ENCODE results near the gene ADAM8.
A peak's percentile ranks its signal among the peaks of the same experiment; 100 is the strongest.
"Not testable (repeated sequence)": the region's sequence is repeated elsewhere in the genome, so short reads cannot be mapped to it uniquely, and the experiment has no call there.

ADAM8 gene

GRCh38 chr10:133230387-133231195, 46.1 kb downstream of the ADAM8 start:
- ATAC-seq = no peak
- peak; percentile 24 for DNase-seq

- DNase-seq = no peak
- no peak for ATAC-seq
These were observed 46.7 kb downstream of the ADAM8 start, which contains the start of gene UTF1 for GRCh38 chr10:133230044-133230361. Gene UTF1, plus strand, starts transcription at chr10:133230217. Its CDS starts 72 bp downstream, at chr10:133230289.

- ATAC-seq (no peak), DNase-seq (no peak)
These were observed 47.2 kb downstream of the ADAM8 start for GRCh38 chr10:133229265-133230043.

DNA sequence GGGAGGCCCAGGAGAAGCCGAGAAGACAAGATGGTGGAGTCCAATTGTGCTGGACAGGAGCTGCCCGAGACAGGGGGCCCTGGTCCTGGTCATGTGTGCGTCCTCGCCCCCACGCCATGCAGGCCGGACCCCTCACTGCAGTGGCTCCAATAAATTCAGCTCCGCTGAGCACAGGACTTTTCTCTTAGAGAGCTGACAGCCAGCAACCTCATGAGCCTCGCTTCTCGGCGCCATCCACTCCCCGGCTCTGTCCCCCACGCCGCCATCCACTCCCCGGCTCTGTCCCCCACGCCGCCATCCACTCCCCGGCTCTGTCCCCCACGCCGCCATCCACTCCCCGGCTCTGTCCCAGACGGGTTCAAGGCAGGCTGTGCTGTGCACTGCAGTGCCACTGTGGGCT, 49.4 kb downstream of the ADAM8 start:
- no peak for ATAC-seq
- DNase-seq = no peak

GRCh38 chr10:133226251-133226808, 50.3 kb downstream of the ADAM8 start:
- DNase-seq (no peak), ATAC-seq (peak; percentile 51)

- DNase-seq = peak; percentile 32
- peak; percentile 61 for ATAC-seq
These were observed 50.9 kb downstream of the ADAM8 start for GRCh38 chr10:133225707-133226191.

DNA sequence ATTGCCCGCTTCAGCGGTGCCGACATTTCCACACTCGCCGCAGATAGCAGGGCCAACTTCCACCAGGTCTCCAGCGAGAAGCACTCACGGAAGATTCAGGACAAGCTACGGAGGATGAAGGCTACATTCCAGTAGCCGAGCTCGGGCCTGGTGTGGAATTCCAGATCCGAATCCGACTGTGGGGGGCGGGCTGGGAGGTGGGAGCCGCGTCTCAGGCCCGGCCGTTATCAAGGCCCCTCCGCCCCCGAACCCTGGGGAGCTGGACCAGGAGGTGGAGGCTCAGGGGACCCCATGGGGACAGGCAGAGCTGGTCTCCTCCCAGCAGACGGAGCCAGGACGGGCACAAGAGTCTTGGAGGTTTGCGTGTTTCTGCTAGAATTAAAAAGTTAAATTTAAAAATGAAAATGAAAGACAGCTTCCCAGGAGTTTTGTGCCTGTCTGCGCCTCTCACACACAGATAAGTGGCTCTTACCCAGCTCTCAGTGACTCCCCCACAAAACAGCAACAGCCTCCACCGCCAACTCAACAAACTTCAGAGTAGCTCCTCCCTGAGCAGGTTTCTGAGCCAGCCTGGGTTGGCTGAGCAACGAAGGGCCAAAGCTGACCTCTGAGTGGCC, 51.8 kb downstream of the ADAM8 start:
- no peak for ATAC-seq
- DNase-seq = no peak

- ATAC-seq (no peak), DNase-seq (no peak)
These were observed 52.6 kb downstream of the ADAM8 start for GRCh38 chr10:133224076-133224475.

DNA sequence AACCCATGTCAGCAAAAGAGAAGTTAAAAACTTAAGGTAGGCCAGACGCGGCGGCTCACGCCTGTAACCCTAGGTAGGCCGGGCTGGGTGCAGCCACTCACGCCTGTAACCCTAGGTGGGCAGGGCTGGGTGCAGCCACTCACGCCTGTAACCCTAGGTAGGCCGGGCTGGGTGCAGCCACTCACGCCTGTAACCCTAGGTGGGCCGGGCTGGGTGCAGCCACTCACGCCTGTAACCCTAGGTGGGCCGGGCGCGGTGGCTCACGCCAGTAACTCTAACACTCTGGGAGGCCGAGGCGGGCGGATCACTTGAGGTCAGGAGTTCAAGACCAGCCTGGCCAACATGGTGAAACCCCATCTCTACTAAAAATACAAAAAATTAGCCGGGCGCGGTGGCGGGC, 54.9 kb downstream of the ADAM8 start:
- not testable (repeated sequence) for DNase-seq, ATAC-seq

DNA sequence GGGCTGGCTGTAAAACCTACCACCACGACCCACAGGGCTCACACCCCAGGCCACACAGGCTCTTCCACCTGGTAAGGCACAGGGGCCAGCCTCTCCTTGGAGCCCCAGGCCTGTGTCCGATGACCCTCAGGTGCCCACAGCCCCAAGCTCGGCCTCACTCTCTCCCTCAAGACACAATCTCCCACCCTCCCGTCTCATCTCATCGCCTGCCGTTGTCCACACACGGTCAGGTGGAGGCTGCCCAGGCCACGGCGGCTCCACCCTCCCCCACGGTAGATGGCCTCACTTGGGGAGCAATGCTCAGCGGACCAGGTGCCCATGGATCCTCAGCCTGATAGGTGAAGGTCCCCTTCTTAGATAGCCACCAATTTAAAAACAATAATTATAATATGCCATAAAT, 55.3 kb downstream of the ADAM8 start:
- no peak for DNase-seq
- no peak for ATAC-seq

DNA sequence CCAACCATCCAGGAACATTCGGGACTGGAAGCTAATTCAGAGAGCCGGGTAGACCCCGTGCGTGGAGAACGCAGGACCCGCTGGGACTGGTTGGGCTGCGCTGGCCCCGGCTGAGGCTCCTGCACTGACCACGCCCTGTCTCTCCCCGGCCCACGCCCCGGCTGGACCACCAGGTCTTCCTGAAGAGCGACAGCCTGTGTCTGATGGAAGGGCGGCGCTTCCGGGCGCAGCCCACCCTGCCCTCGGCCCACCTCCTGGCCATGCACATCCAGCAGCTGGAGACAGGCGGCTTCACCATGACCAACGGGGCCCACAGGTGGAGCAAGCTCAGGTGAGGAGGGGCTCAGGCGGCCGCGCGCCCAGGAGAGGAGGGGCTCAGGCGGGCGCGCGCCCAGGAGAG, 56.9 kb downstream of the ADAM8 start:
- ATAC-seq (no peak), DNase-seq (no peak)

DNA sequence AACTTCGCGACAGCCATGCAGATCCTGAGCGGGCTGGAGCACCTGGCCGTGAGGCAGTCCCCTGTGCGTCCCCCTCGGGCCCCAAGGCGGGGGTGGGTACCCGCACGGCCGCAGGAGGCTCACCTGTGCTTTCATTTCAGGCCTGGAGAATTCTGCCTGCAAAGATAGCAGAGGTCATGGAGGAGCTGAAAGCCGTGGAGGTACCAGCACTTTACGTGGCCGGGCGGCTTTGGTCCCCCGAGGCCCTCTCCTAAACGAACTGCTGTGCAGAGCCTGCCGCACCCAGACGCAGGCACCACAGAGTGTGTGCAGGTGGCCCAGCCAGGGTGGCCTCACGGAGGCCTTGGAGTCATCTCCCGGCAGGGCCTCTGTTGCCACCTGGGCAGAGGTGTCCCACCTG, 57.8 kb downstream of the ADAM8 start:
- DNase-seq = no peak

GRCh38 chr10:133217800-133218589, 58.7 kb downstream of the ADAM8 start:
- no peak for DNase-seq
- no peak for ATAC-seq

More for the DNA sequence above, 57.8 kb downstream of the ADAM8 start:
- no peak for ATAC-seq

DNA sequence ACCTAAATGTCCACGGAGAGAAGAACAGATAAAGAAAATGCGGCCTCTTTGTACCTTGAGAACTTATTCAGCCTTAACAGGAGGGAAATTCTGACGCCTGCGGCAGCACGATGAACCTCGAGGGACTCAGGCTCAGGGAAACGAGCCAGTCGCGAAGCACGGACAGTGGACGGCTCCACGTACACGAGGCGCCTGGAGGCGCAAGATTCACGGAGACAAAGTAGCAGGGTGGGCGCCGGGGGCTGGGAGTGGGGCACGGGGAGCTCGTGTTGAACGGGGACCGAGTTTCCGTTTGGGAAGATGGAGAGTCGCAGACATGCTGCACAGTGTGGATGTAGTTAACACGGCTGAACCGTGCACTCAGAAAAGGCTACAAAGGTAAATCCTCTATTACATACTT, 59.9 kb downstream of the ADAM8 start:
- DNase-seq = no peak
- ATAC-seq = no peak

GRCh38 chr10:133215586-133215985, 61.1 kb downstream of the ADAM8 start:
- DNase-seq (no peak), ATAC-seq (no peak)

- DNase-seq = no peak
- no peak for ATAC-seq
These were observed 61.9 kb downstream of the ADAM8 start for GRCh38 chr10:133214468-133215410.

DNA sequence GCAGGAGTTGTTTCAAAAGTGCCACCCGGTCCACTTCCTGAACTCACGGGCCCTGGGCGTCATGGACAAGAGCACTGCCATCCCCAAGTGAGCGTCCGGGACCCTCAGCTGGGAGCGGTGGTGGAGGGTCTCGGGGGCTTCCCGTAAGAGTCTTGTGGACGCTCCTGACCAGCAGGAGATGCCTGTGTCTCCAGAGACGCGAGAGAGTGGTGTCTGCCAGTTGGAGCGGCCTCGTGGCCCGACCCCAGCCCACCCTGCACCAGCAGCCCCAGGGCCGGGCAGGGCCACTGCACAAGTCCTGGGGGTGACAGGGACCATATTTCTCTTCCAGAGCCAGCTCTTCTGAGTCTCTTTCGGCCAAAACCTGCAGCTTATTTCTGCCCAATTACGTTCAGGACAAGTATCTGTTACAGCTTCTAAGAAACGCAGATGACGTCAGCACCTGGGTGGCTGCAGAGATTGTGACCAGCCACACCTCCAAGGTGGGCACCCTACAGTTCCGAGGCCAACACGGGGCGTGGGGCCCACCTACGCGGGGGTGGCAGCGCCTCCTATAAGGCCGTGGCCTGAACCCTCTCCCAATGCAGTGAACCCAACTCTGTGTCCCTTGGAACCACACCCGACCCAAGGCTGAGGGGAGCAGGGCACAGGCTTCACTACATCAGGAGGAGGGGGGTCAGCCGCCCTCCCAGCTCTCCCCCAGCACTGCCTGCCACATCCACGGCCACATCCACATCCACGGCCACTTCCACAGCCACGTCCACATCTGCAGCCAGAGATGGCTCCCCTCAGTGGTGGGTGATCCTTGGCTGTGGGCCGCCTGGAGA, 62.8 kb downstream of the ADAM8 start:
- DNase-seq (no peak), ATAC-seq (no peak)

- DNase-seq = no peak
- no peak for ATAC-seq
These were observed 63.7 kb downstream of the ADAM8 start for GRCh38 chr10:133212853-133213494.
